Jurkat, Clone E6-1 (cell line): Measurements from ENCODE around the gene DAPK1.

Source experiments
- DNase-seq: peaks from one replicate; pipeline ENCODE4 v3.0.0-alpha.2; 2011; ENCODE audit warnings: low read depth, low spot score
- H3K4me3 ChIP-seq: 2 replicates; pipeline ENCODE4 v1.5.1; 2011; ENCODE audit warnings: mild to moderate bottlenecking, low read length, control low read depth, moderate library complexity

Gene DAPK1

GRCh38 chr9:87620731-87621322 is 123.2 kb downstream of the DAPK1 start:
- no peak for DNase-seq
- H3K4me3 ChIP-seq = no peak overlapping the region

- DNase-seq = no peak
Observed at GRCh38 chr9:87622098-87622497, 124.4 kb downstream of the DAPK1 start.

GRCh38 chr9:87622923-87623322 is 125.3 kb downstream of the DAPK1 start:
- no peak for DNase-seq
- H3K4me3 ChIP-seq = no peak overlapping the region

More at GRCh38 chr9:87622098-87622497, 124.4 kb downstream of the DAPK1 start:
- H3K4me3 ChIP-seq = no peak overlapping the region

DNA sequence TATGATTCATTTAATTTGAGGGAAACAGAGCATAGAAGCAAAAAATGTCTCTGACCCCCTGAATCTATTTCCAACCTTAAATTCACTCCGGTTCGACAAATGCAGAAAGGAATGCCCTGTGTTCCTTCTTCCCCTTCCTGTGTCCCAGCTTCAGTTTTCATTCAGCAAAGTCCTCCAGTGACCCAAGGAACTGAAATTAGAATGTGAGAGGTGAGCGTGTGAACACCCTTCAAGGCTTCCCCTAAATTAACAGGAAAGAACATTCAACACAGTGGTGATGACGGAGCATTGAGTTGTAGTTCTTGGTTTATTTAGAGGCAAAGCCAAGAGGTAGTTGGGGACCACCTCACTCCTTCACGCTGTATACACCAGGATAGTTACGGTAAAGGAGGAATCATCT is 130.7 kb downstream of the DAPK1 start:
- no peak overlapping the region for H3K4me3 ChIP-seq
- DNase-seq = no peak

GRCh38 chr9:87629104-87629503 is 131.4 kb downstream of the DAPK1 start:
- DNase-seq = no peak
- no peak overlapping the region for H3K4me3 ChIP-seq

- no peak for DNase-seq
- no peak overlapping the region for H3K4me3 ChIP-seq
Observed at GRCh38 chr9:87630266-87630665, 132.6 kb downstream of the DAPK1 start.

- H3K4me3 ChIP-seq = no peak overlapping the region
- no peak for DNase-seq
Observed at GRCh38 chr9:87630846-87631245, 133.2 kb downstream of the DAPK1 start.

DNA sequence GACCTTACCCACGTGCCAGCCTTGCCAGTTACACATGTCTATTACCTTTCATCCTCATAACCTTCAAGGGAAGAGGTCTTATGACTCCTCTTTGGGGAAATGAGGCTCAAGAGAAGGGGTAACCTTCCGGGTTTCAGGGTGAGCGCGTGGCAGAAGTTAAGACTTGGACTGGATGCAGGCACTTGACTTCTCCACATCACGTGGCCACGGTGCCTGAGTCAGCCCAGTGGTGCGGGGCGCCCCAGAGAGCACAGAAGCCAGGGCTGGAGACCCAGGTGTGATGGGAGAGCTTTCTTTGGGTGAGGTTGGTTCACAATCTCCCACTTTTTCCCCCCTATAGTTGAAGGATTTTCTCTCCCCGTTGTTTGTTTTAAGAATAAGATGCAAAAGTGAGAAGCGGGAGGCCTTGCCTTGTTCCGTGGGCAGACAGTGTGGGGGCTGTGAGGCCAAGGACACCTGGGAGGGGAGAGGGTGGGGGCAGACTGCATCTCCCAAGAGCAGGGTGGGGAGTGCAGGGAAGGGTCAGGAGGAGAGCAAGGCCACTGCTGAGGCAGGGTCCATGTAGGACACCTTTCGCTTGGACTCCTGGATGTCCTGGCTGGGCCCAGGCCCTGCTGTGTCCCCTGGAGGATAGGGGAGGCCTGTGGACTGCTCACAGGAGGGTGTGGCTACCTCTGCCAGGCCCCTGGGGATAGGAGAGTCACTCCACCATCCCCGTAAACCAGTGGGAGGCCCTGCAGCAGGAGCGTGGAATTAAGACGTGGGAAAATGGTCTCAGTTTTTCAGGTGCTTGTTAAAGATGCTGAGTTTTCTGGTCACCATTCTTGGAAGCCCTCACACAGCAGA is 138.2 kb downstream of the DAPK1 start:
- H3K4me3 ChIP-seq = no peak overlapping the region
- DNase-seq = no peak

GRCh38 chr9:87638292-87638691 is 140.6 kb downstream of the DAPK1 start:
- DNase-seq = no peak
- no peak overlapping the region for H3K4me3 ChIP-seq

DNA sequence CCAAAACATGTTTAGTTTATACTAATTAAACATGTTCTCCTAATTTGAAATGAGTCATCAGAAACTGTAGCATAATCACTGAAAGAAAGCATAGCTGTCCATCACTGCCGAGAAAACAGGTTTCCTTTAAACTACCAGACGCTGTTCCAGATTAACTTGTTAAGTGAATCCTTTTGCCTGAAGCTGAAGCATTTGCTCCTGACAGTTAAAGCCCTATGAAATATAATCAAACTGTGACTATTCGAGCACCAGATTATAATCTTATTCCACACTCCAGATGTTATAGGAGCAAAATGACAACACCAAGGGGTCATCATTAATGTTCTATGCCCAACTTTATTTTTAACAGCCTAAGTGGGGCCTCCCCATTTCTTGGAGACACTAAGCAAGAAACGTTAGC is 142.3 kb downstream of the DAPK1 start:
- H3K4me3 ChIP-seq = no peak overlapping the region
- DNase-seq = no peak

- no peak overlapping the region for H3K4me3 ChIP-seq
- DNase-seq = no peak
Observed at GRCh38 chr9:87640385-87640795, 142.7 kb downstream of the DAPK1 start.

GRCh38 chr9:87641067-87641466 is 143.4 kb downstream of the DAPK1 start:
- DNase-seq = no peak
- H3K4me3 ChIP-seq = no peak overlapping the region

DNA sequence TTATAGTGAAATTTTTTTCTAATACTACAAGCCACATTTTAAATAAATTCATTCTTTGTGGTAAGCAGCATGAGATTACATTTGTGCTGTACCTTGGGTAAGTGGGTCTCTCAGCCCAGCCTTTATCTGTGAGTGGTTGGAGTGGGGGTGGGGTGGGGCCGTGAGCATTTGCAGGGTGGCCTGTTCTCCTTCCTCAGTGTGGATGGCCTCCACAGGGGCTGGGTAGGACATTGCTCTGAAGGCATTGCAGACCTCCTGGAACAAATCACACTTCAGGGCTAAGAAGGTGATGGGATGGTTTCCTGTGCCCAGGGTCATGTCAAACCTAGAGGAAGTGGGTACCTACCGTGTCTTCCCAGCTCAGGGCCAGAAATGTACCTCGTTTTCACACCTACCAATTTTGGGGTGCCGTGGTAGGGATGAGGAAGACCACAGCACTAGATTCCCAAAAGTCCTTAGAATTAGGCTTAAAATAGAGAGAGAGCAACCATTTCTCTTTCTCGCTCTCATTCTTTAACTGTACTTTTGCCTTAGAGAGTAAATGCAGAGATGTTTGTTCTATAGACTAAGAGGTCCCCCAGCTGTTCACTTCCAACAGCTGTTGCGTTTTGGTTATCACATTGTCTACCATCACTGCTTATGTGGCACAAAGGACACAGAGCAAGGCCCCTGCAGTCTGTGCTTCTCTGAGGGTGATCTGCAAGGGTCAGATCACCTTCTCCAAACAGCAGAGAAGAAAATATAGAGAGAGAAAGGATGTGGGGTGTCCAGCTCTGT is 144.9 kb downstream of the DAPK1 start:
- DNase-seq = no peak
- no peak overlapping the region for H3K4me3 ChIP-seq

DNA sequence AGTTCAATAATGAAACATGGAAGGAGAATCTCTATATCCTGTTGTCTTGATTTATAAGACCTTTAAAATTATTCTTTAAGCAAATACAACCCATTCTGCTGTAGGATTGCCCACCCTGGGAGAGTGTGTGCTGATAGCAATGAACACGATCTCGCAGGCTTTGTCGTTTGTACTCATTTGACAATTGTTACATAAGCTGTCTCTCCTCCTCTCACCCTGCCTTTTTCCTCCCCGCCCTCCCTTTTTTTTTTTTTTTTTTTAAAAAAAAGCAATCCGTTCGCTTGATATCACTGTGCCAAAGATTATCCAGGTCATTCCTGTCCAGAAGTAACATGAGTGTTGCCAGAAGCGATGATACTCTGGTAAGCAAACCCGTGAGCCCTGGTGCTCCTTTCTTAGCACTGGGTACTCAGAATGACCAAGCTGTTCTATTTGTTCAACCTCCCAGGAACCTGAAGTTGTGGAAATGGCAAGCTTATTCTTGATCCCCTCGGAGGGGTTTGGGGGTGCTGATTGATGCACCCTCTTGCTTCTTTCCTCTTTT is 145.5 kb downstream of the DAPK1 start:
- no peak overlapping the region for H3K4me3 ChIP-seq
- DNase-seq = no peak

DNA sequence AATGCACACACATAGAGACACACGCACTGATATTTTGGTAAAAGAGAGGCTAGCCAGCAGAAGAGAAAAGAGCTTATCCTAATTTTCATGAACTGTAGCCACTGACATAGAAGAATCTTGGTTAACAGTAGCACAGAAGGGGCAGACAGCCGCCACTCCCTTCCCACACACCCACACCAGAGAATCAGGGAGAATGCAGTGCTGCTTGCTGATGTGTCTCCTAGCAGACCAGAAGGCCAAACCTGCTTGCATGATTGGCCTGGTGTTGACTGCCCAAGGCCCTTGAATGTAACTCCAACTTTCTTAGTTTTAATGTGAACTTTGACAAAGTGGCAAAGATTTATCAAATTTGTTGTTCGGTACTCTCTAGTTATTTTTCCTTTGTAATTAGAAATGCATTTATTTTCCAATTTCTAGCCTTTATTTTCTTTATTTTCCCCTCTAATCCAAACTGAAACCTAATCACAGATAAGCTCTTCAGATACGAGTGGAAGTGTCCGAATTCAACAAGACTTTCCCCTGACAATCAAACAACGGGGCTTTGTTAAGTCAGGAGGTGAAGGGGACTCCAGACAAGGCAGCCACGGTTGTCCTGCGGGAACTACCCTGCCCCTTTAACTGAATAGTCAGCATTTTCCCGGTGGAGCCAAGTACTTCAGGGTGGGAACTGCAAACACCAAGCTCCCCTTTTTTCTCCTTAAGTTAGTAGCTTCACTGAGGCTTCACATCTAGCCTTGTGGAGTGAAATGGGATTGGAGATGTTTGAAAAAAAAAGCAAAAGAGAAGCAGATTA is 146.3 kb downstream of the DAPK1 start:
- no peak overlapping the region for H3K4me3 ChIP-seq
- no peak for DNase-seq

GRCh38 chr9:87644659-87645058 is 147.0 kb downstream of the DAPK1 start:
- H3K4me3 ChIP-seq = no peak overlapping the region
- DNase-seq = no peak

- H3K4me3 ChIP-seq = no peak overlapping the region
- no peak for DNase-seq
Observed at GRCh38 chr9:87646546-87646945, 148.9 kb downstream of the DAPK1 start.

- no peak for DNase-seq
- H3K4me3 ChIP-seq = no peak overlapping the region
Observed at GRCh38 chr9:87647114-87647513, 149.4 kb downstream of the DAPK1 start.

- DNase-seq = no peak
- no peak overlapping the region for H3K4me3 ChIP-seq
Observed at GRCh38 chr9:87648606-87649005, 150.9 kb downstream of the DAPK1 start.
